ENCODE results near the gene TGOLN2. TPM values are rescaled to one million over a fixed set of nuclear protein-coding genes. Genes with fewer than 3 reads are reported as not detected.

The TGOLN2 gene
- total and polyA plus RNA-seq, 10 of the 15 experiments (the other 5 are each of a cell fraction or from before 2014, with no cell fraction given), result 13.8 to 92.3 (median 49.4) TPM

GRCh38 chr2:85369500-85369899, 41.7 kb upstream of the TGOLN2 start:
- Histone ChIP-seq H3K36me3 (ENCODE audit: control insufficient read depth in 2 of 2, insufficient read depth in 2 of 2, low read length in 1 of 2) (no peaks in the 10 kb centered on the region), H3K79me2 (ENCODE audit: control insufficient read depth, insufficient read depth, low read length) (no peaks in the 10 kb centered on the region), H3K27me3 (replicated peaks in 1 of 2; ENCODE audit: control insufficient read depth in 2 of 2, insufficient read depth in 2 of 2, low read length in 1 of 2) (no peaks in the 10 kb centered on the region), H3K9me3 (replicated peaks; ENCODE audit: control insufficient read depth, insufficient read depth, low read length) (no peaks in the 10 kb centered on the region), H3K4me3 (no peak overlapping the region), H3K4me1 (ENCODE audit: control insufficient read depth, insufficient read depth, low read length) (no peaks in the 10 kb centered on the region), H3K9ac (ENCODE audit: control insufficient read depth, insufficient read depth, low read length) (no peak overlapping the region), H3K27ac (ENCODE audit: control insufficient read depth, insufficient read depth) (no peak overlapping the region), H3K4me2 (ENCODE audit: control insufficient read depth, insufficient read depth) (no peak overlapping the region), H4K20me1 (ENCODE audit: control insufficient read depth, insufficient read depth) (no peaks in the 10 kb centered on the region), H2AFZ (ENCODE audit: control insufficient read depth, low read depth, low read length) (no peak overlapping the region)
- ChIA-PET POLR2A (interaction anchor here (1.6 kb wide), 1 partner anchor 16 kb away, joined by 5 read pairs; no protein-coding TSS in a partner anchor), SMC1A (ENCODE audit: uncharacterized antibody, unreplicated experiment) (no interaction called here), RAD21 (ENCODE audit: unreplicated experiment) (no interaction called here), CTCF (interaction anchor here (0.7 to 1.8 kb wide), 2 partner anchors 15 to 71 kb away, joined by 3 to 5 read pairs; partner anchors contain the start of genes ELMOD3 and RETSAT)
- FAIRE-seq, result no peak
- BruUV-seq (replicated peaks), result no TSS peak
- intact Hi-C loops (cut with micrococcal nuclease; ENCODE audit: unreplicated experiment) (no loop called here), in situ Hi-C loops (cut with MboI) (no loop called here)
- ATAC-seq, result no peak
- 91% methylated on average over 5 of the region's 5 CpGs for WGBS (ENCODE audit: insufficient coverage, insufficient replicate concordance, low lambda C conversion rate, missing lambda C conversion rate)
- no peak for DNase-seq (ENCODE audit: low read depth, low spot score)
- no peak for TF ChIP-seq KDM1A (IDR thresholded peaks at IDR 0.05; ENCODE audit: borderline replicate concordance)
- no peak for TF ChIP-seq PKNOX1 (IDR thresholded peaks at IDR 0.05)
- no peak for TF ChIP-seq SUPT20H (IDR thresholded peaks at IDR 0.05; ENCODE audit: borderline replicate concordance, control insufficient read depth, low read depth, low read length)
- no peak for TF ChIP-seq USF2 (IDR thresholded peaks at IDR 0.05; ENCODE audit: borderline replicate concordance, low read depth, low read length)
- no peak for TF ChIP-seq EGR1 (IDR thresholded peaks at IDR 0.05; ENCODE audit: borderline replicate concordance in 1 of 2, low read depth in 2 of 2, low read length in 2 of 2)
- no peak for TF ChIP-seq RELA (IDR thresholded peaks at IDR 0.05; ENCODE audit: borderline replicate concordance, partially characterized antibody)
- TF ChIP-seq ZNF274 (IDR thresholded peaks at IDR 0.05; ENCODE audit: insufficient read depth, insufficient read length), result no peak
- TF ChIP-seq RUNX3 (IDR thresholded peaks at IDR 0.05; ENCODE audit: low read length), result no peak
- no peak for TF ChIP-seq E2F4 (IDR thresholded peaks at IDR 0.05; ENCODE audit: low read depth, low read length)
- no peak for TF ChIP-seq CUX1 (IDR thresholded peaks at IDR 0.05; ENCODE audit: insufficient replicate concordance, low read depth, low read length)
